ENCODE data around the gene CBLN3. TPM values are rescaled to one million over a fixed set of nuclear protein-coding genes. Genes with fewer than 3 reads are reported as not detected.

The CBLN3 gene
- total and polyA plus RNA-seq, 2 of the 4 experiments (the other 2 are of a cell fraction), result 0.72 to 4.5 TPM

DNA sequence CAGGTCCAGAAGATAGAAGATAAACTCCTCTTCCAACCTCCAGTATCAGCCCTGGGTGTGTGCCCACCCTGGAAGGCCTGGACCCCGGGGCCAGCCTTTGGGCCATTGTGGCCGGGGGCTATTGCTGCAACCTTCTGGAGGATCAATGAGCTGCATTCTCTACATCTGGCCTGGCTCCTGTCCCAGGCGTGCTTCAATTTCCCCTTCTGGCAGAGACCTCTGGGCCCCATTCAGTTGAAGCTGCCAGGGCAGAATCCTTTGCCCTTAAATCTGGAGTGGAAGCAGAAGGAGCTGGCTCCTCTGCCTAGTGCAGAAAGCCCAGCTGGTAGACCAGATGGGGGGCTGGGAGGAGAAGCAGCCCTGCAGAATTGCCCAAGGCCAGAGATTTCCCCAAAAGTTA, 20.7 kb downstream of the CBLN3 start:
- H3K56ac ChIP-seq (ENCODE audit: extremely low read depth, insufficient read depth, low read length), result no peak overlapping the region
- TF ChIP-seq FOS (IDR thresholded peaks at IDR 0.05; ENCODE audit: low read depth, low read length) (no peak), RAD21 (IDR thresholded peaks at IDR 0.05; ENCODE audit: low read length) (no peak), RFX5 (IDR thresholded peaks at IDR 0.05; ENCODE audit: low read depth, low read length) (no peak), SMC3 (IDR thresholded peaks at IDR 0.05; ENCODE audit: low read depth, low read length) (no peak), NFE2L2 (IDR thresholded peaks at IDR 0.05; ENCODE audit: low read depth, low read length) (no peak), POLR2A (IDR thresholded peaks at IDR 0.05; ENCODE audit: low read depth, low read length) (no peak), CEBPB (IDR thresholded peaks at IDR 0.05; ENCODE audit: low read depth, low read length) (no peak), BHLHE40 (IDR thresholded peaks at IDR 0.05; ENCODE audit: low read depth, low read length) (no peak), CHD1 (IDR thresholded peaks at IDR 0.05; ENCODE audit: low read depth, low read length) (no peak), MXI1 (IDR thresholded peaks at IDR 0.05; ENCODE audit: borderline replicate concordance, low read depth, low read length) (no peak)
- TF ChIP-seq, protein P1, sequence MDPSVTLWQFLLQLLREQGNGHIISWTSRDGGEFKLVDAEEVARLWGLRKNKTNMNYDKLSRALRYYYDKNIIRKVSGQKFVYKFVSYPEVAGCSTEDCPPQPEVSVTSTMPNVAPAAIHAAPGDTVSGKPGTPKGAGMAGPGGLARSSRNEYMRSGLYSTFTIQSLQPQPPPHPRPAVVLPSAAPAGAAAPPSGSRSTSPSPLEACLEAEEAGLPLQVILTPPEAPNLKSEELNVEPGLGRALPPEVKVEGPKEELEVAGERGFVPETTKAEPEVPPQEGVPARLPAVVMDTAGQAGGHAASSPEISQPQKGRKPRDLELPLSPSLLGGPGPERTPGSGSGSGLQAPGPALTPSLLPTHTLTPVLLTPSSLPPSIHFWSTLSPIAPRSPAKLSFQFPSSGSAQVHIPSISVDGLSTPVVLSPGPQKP (IDR thresholded peaks at IDR 0.05; ENCODE audit: borderline replicate concordance, low read depth, low read length), result no peak
- TF ChIP-seq, protein P2, sequence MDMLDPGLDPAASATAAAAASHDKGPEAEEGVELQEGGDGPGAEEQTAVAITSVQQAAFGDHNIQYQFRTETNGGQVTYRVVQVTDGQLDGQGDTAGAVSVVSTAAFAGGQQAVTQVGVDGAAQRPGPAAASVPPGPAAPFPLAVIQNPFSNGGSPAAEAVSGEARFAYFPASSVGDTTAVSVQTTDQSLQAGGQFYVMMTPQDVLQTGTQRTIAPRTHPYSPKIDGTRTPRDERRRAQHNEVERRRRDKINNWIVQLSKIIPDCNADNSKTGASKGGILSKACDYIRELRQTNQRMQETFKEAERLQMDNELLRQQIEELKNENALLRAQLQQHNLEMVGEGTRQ (IDR thresholded peaks at IDR 0.05; ENCODE audit: low read depth, low read length), result no peak
- TF ChIP-seq, protein P3, sequence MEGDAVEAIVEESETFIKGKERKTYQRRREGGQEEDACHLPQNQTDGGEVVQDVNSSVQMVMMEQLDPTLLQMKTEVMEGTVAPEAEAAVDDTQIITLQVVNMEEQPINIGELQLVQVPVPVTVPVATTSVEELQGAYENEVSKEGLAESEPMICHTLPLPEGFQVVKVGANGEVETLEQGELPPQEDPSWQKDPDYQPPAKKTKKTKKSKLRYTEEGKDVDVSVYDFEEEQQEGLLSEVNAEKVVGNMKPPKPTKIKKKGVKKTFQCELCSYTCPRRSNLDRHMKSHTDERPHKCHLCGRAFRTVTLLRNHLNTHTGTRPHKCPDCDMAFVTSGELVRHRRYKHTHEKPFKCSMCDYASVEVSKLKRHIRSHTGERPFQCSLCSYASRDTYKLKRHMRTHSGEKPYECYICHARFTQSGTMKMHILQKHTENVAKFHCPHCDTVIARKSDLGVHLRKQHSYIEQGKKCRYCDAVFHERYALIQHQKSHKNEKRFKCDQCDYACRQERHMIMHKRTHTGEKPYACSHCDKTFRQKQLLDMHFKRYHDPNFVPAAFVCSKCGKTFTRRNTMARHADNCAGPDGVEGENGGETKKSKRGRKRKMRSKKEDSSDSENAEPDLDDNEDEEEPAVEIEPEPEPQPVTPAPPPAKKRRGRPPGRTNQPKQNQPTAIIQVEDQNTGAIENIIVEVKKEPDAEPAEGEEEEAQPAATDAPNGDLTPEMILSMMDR (conservative IDR thresholded peaks at IDR 0.05; ENCODE audit: low read depth, low read length), result no peak
- H3K4me1 ChIP-seq (ENCODE audit: control insufficient read depth, insufficient read depth, low read length), result no peaks in the 10 kb centered on the region
- 0 out of 2 replicates have a peak, but pooled peaks cover 3% of the 10 kb centered on the region for H4K20me1 ChIP-seq (ENCODE audit: insufficient read depth, low read length)
- no peak overlapping the region for H2BK15ac ChIP-seq (ENCODE audit: low read depth, low read length)
- no peak overlapping the region for H3K4me3 ChIP-seq (ENCODE audit: insufficient read depth, low read depth, low read length)
- no peak overlapping the region for H3K4me2 ChIP-seq (ENCODE audit: low read depth, low read length)
- peaks cover 6% of the 10 kb centered on the region; the same call in 1 of the 2 replicates for H3K9me1 ChIP-seq (ENCODE audit: insufficient read depth, low read length)
- H2BK5ac ChIP-seq (ENCODE audit: low read depth, low read length, poor library complexity, severe bottlenecking), result no peak overlapping the region
- H3K23ac ChIP-seq (ENCODE audit: low read depth, low read length), result no peak overlapping the region
- no peak overlapping the region for H4K91ac ChIP-seq (ENCODE audit: insufficient read depth, low read depth, low read length)
- no peak overlapping the region for H3K18ac ChIP-seq (ENCODE audit: low read depth, low read length)
- no TSS peak for BruUV-seq (replicated peaks)
- no peaks in the 10 kb centered on the region for H3K9me3 ChIP-seq (ENCODE audit: control insufficient read depth, insufficient read depth, low read length)
- H3K79me1 ChIP-seq (ENCODE audit: low read depth in 1 of 2, low read length in 2 of 2), result peaks cover 0 to 2% of the 10 kb centered on the region in 2 experiments; a peak in 1 of 4 replicates
- intact Hi-C loops (cut with micrococcal nuclease) (no loop called here), in situ Hi-C loops (cut with MboI; ENCODE audit: low sequenced_read_pairs) (no loop called here), dilution Hi-C loops (cut with HindIII; ENCODE audit: low sequenced_read_pairs, unreplicated experiment) (no loop called here)
- no peak overlapping the region for H3K27ac ChIP-seq (ENCODE audit: insufficient read depth, low read length)
- ChIA-PET POLR2A (ENCODE audit: unreplicated experiment) (no interaction called here), CTCF (interaction anchor here (1.2 kb wide), 1 partner anchor 28 kb away, joined by 4 read pairs; no protein-coding TSS in a partner anchor)
- no peak overlapping the region for H2AK9ac ChIP-seq (replicated peaks; ENCODE audit: low read depth, low read length, poor library complexity)
- 60% methylated on average over 1 of the region's 3 CpGs; no CpG with 5 or more reads in 1 of the 2 experiments for WGBS, 2 experiments (ENCODE audit: extremely low coverage in 2 of 2, insufficient read length in 1 of 2)
- no peak overlapping the region for H4K8ac ChIP-seq (ENCODE audit: low read depth in 2 of 2, low read length in 2 of 2)
- no peak overlapping the region for H4K5ac ChIP-seq (ENCODE audit: low read depth, low read length)
- no peak overlapping the region for H3K14ac ChIP-seq (replicated peaks; ENCODE audit: low read depth, low read length)
- H3K4ac ChIP-seq (ENCODE audit: low read depth, low read length), result no peak overlapping the region
- no peak overlapping the region for H2AFZ ChIP-seq (replicated peaks; ENCODE audit: low read length, poor library complexity)
- H3K27me3 ChIP-seq (ENCODE audit: control insufficient read depth, insufficient read depth, low read length), result no peaks in the 10 kb centered on the region
- ATAC-seq (ENCODE audit: low read depth) (no peak), DNase-seq (no peak)
- H3K9ac ChIP-seq (ENCODE audit: low read depth, low read length), result no peak overlapping the region
- H2AK5ac ChIP-seq (ENCODE audit: low read depth, low read length), result no peak overlapping the region
- H2BK120ac ChIP-seq (ENCODE audit: low read depth, low read length), result no peak overlapping the region
- peaks cover 32% of the 10 kb centered on the region; the same call in 1 of the 2 replicates for H3K36me3 ChIP-seq (ENCODE audit: control insufficient read depth, insufficient read depth, low read length)
- H2BK20ac ChIP-seq (ENCODE audit: low read depth, low read length), result no peak overlapping the region

Measured in IMR-90 (cell line).